ENCODE measurements around the gene SMYD3. TPM values are rescaled to one million over a fixed set of nuclear protein-coding genes. Genes with fewer than 3 reads are reported as not detected.

Gene SMYD3
- total RNA-seq, 1 donor = 171 TPM

GRCh38 chr1:246058466-246058865 lies 448.6 kb downstream of the SMYD3 start:
- H4K20me1 ChIP-seq (ENCODE audit: insufficient read depth, low read length) = no peaks in the 10 kb centered on the region
- H3K4me3 ChIP-seq (ENCODE audit: insufficient read depth, low read length) = no peak overlapping the region
- TF ChIP-seq CTCF (IDR thresholded peaks at IDR 0.05; ENCODE audit: extremely low read depth, low read depth, low read length) = no peak
- no peak overlapping the region for H3K27ac ChIP-seq (ENCODE audit: low read depth, low read length)
- no peaks in the 10 kb centered on the region for H3K79me2 ChIP-seq (ENCODE audit: insufficient read depth, low read length)
- no peak overlapping the region for H3K4me2 ChIP-seq (ENCODE audit: insufficient read depth, low read length)
- no peaks in the 10 kb centered on the region for H3K27me3 ChIP-seq (ENCODE audit: insufficient read depth, low read length)
- H3K36me3 ChIP-seq (ENCODE audit: insufficient read depth, low read length) = no peaks in the 10 kb centered on the region
- no peak for DNase-seq (ENCODE audit: insufficient read length, low spot score, missing footprints)
- H2AFZ ChIP-seq (ENCODE audit: low read length) = no peak overlapping the region
- H3K9me3 ChIP-seq (ENCODE audit: low read depth, low read length) = no peaks in the 10 kb centered on the region
- no peaks in the 10 kb centered on the region for H3K4me1 ChIP-seq (ENCODE audit: insufficient read depth, low read length)

GRCh38 chr1:246052603-246053002 lies 454.5 kb downstream of the SMYD3 start:
- Histone ChIP-seq H2AFZ (ENCODE audit: low read length) (no peak overlapping the region), H3K4me1 (ENCODE audit: insufficient read depth, low read length) (no peaks in the 10 kb centered on the region), H4K20me1 (ENCODE audit: insufficient read depth, low read length) (no peaks in the 10 kb centered on the region), H3K27ac (ENCODE audit: low read depth, low read length) (no peak overlapping the region), H3K9me3 (ENCODE audit: low read depth, low read length) (no peaks in the 10 kb centered on the region), H3K79me2 (ENCODE audit: insufficient read depth, low read length) (no peaks in the 10 kb centered on the region), H3K4me2 (ENCODE audit: insufficient read depth, low read length) (no peak overlapping the region), H3K36me3 (ENCODE audit: insufficient read depth, low read length) (no peaks in the 10 kb centered on the region), H3K27me3 (ENCODE audit: insufficient read depth, low read length) (no peaks in the 10 kb centered on the region), H3K4me3 (ENCODE audit: insufficient read depth, low read length) (no peak overlapping the region)
- no peak for TF ChIP-seq CTCF (IDR thresholded peaks at IDR 0.05; ENCODE audit: extremely low read depth, low read depth, low read length)
- DNase-seq (ENCODE audit: insufficient read length, low spot score, missing footprints) = no peak

- no peaks in the 10 kb centered on the region for H3K4me1 ChIP-seq (ENCODE audit: insufficient read depth, low read length)
- DNase-seq (ENCODE audit: insufficient read length, low spot score, missing footprints) = no peak
- TF ChIP-seq CTCF (IDR thresholded peaks at IDR 0.05; ENCODE audit: extremely low read depth, low read depth, low read length) = no peak
- no peak overlapping the region for H2AFZ ChIP-seq (ENCODE audit: low read length)
- no peaks in the 10 kb centered on the region for H3K36me3 ChIP-seq (ENCODE audit: insufficient read depth, low read length)
- H3K27ac ChIP-seq (ENCODE audit: low read depth, low read length) = no peak overlapping the region
- H3K79me2 ChIP-seq (ENCODE audit: insufficient read depth, low read length) = no peaks in the 10 kb centered on the region
- no peaks in the 10 kb centered on the region for H4K20me1 ChIP-seq (ENCODE audit: insufficient read depth, low read length)
- no peak overlapping the region for H3K4me2 ChIP-seq (ENCODE audit: insufficient read depth, low read length)
- no peaks in the 10 kb centered on the region for H3K9me3 ChIP-seq (ENCODE audit: low read depth, low read length)
- no peaks in the 10 kb centered on the region for H3K27me3 ChIP-seq (ENCODE audit: insufficient read depth, low read length)
- no peak overlapping the region for H3K4me3 ChIP-seq (ENCODE audit: insufficient read depth, low read length)
Observed at GRCh38 chr1:246051909-246052518, 455.1 kb downstream of the SMYD3 start.

GRCh38 chr1:246048693-246049092 lies 458.4 kb downstream of the SMYD3 start:
- no peaks in the 10 kb centered on the region for H4K20me1 ChIP-seq (ENCODE audit: insufficient read depth, low read length)
- H3K27ac ChIP-seq (ENCODE audit: low read depth, low read length) = no peak overlapping the region
- H3K4me1 ChIP-seq (ENCODE audit: insufficient read depth, low read length) = no peaks in the 10 kb centered on the region
- H3K9me3 ChIP-seq (ENCODE audit: low read depth, low read length) = no peaks in the 10 kb centered on the region
- H3K79me2 ChIP-seq (ENCODE audit: insufficient read depth, low read length) = no peaks in the 10 kb centered on the region
- no peaks in the 10 kb centered on the region for H3K36me3 ChIP-seq (ENCODE audit: insufficient read depth, low read length)
- H3K27me3 ChIP-seq (ENCODE audit: insufficient read depth, low read length) = no peaks in the 10 kb centered on the region
- TF ChIP-seq CTCF (IDR thresholded peaks at IDR 0.05; ENCODE audit: extremely low read depth, low read depth, low read length) = no peak
- DNase-seq (ENCODE audit: insufficient read length, low spot score, missing footprints) = no peak
- no peak overlapping the region for H3K4me3 ChIP-seq (ENCODE audit: insufficient read depth, low read length)
- H2AFZ ChIP-seq (ENCODE audit: low read length) = no peak overlapping the region
- H3K4me2 ChIP-seq (ENCODE audit: insufficient read depth, low read length) = no peak overlapping the region
